GM21529 (cell line): ENCODE measurements around the gene ANO8.
"Not testable (repeated sequence)": the region's sequence is repeated elsewhere in the genome, so short reads cannot be mapped to it uniquely, and the experiment has no call there.

Experiments
- ATAC-seq: cut with Tn5 transposase; IDR thresholded peaks from one replicate; pipeline ENCODE4 v1.9.1; 2021; ENCODE audit not compliant: unreplicated experiment

Gene ANO8, protein sequence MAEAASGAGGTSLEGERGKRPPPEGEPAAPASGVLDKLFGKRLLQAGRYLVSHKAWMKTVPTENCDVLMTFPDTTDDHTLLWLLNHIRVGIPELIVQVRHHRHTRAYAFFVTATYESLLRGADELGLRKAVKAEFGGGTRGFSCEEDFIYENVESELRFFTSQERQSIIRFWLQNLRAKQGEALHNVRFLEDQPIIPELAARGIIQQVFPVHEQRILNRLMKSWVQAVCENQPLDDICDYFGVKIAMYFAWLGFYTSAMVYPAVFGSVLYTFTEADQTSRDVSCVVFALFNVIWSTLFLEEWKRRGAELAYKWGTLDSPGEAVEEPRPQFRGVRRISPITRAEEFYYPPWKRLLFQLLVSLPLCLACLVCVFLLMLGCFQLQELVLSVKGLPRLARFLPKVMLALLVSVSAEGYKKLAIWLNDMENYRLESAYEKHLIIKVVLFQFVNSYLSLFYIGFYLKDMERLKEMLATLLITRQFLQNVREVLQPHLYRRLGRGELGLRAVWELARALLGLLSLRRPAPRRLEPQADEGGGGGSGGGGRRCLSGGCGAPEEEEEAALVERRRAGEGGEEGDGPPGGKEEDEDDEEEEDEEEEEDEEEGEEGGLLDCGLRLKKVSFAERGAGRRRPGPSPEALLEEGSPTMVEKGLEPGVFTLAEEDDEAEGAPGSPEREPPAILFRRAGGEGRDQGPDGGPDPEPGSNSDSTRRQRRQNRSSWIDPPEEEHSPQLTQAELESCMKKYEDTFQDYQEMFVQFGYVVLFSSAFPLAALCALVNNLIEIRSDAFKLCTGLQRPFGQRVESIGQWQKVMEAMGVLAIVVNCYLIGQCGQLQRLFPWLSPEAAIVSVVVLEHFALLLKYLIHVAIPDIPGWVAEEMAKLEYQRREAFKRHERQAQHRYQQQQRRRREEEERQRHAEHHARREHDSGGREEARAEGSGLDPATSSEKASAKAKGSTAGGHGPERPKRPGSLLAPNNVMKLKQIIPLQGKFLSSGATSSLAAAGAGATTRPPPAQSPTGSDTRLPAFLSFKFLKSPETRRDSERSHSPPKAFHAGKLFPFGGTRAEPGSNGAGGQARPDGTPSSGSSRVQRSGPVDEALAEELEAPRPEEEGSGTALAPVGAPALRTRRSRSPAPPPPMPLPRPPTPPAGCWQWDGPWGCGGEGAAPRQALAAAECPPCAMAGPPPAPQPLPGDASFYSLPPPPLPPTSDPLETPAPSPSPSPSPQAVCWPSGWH

DNA sequence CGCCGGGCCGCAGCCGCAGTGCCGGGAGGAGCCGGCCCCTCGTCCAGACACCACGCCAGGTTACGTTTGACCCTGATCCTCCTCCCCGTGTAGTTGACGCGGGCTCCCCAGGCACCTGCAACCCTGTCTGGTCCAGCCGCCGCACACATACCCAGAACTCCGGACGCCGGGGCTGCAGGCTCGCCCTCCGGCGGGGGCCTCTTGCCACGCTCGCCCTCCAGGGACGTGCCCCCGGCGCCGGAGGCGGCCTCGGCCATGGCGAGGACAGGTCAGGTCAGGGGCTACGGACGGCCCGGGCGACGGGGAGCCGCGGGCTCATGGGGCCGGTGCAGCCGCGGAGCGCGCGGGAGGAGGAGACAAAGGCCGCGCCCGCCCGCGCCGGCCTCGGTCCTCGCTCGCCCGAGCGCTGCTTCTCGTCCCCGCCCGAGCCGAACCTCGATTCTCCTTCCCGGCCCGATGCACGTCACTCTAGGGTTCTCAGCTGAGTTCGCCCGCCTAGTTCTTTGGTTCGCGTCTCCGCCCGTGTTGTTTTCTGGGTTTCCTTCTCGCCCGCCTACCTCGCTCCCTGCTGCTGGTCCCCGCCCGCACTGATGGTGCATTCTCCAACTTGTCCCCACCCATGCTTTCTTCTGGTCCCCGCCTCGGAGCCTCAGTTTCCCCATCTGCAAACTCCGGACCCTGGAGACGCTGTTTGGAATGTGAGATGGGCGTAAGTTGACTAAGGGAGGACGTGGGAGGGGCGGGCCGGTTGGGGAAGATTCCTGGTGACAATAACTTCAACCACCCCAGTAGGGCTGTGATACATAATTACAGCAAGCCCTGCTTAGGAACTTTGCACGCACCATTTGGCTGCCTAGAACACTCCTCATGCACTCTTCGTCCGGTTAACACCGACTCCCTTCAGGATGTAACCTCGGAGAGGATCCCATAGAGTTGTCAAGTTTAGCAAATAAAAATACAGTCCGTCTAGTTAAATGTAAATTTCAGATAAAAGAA lies at the start of gene ANO8:
Gene ANO8 (minus strand): TSS at position 442 of the 996 bp plus-strand sequence. CDS start 185 bp downstream, at position 257.
- peak; percentile 48 for ATAC-seq

DNA sequence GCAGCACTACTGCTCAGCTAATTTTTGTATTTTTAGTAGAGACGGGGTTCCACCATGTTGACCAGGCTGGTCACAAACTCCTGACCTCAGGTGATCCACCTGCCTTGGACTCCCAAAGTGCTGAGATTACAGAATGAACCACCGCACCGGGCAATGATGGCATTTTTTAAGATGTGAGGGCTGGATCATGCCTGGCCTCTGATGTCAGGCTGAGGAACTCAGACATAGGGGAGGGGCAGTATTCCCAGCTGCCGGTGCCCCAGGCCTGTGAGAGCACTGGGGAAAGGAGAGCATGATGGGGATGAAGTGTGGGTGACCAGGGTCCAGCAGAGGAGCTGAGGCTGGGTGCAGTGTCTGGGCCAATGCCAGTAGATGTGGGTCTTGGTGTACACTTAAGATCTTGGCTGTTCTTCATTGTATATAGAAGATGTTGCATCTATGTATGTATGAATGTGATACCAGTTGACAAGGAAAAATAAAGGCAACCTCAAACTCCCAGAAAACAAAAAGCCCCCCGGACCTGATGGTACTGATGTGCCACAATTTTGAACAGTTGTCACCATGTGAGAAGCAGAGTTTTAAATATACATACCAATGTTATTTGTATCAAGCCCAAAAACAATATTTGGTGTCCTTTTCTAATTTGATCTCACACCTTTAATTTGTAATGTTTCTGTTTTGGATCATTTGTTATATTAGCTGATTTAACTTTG lies 45.9 kb upstream of the ANO8 start:
- no peak for ATAC-seq

DNA sequence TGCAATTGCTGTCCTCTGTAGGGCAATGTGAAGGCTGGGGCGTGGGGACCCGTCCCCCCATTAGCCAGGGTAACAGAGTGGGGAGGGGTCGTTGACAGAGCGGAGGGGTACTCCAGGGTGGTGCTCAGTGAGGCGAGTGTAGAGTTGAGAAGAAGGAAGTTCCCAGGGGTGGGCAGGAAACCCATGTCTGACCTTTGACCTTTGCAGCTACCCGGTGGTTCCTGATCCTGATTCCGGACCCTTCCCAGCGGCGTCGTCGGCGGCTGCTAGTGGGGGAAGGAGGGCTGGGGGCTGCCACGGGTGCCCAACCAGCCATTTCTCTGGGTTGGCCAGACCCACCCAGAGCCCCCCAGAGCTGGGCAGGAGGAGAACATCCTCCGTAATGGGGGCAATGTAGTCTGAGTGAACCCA lies 44.6 kb upstream of the ANO8 start:
- ATAC-seq: no peak

DNA sequence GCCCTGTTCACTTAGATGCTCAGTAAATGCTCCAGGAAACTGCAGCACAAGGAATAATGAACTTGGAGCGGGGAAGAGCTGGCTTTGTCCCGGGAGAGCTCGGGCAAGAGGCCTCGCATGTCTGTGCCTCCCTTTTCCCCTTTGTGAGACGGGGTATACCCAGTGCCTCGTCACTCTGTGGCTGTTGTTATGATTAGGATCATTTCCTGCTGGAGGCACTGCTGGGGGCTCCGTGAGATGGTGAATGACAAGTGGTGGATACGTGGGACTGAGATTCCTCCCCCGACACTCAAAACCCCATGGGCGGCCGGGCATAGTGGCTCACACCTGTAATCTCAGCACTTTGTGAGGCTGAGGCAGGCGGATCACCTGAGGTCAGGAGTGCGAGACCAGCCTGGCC lies 43.6 kb upstream of the ANO8 start:
- ATAC-seq: no peak

DNA sequence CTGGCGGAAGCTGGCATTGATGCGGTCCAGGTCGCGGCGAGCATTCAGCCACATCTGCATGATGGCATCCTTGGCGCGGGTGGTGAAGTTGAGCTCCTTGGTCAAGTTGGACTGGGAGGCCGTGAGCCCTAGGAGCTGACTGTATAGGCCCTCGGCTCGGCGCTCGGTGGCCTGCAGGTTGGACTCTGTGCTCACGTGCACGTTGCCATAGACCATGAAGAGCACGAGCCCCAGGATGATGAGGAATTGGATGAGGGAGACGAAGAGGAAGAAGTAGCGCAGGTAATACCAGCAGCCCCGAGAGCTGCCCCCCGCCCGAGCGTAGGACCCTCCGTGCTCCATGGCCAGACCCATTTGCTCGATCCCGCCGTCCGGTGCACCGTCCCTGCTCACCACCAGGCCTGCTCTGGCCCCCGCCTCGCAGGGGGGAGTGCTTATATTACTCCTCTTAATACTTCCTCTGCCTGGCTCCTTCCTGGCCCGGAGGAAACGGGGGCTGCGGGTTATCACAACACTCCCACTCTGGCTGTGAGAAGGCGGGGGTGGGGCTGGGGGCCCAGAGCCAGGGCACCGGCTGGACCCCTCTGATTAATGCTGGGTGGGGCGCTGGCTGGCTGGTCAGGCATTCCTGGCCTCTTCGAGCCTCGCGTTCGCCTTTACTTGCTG lies 42.4 kb upstream of the ANO8 start, which contains the start of gene PLVAP:
Gene PLVAP (minus strand): TSS at position 408 of the 666 bp plus-strand sequence. CDS start 54 bp downstream, at position 354.
- ATAC-seq: no peak

DNA sequence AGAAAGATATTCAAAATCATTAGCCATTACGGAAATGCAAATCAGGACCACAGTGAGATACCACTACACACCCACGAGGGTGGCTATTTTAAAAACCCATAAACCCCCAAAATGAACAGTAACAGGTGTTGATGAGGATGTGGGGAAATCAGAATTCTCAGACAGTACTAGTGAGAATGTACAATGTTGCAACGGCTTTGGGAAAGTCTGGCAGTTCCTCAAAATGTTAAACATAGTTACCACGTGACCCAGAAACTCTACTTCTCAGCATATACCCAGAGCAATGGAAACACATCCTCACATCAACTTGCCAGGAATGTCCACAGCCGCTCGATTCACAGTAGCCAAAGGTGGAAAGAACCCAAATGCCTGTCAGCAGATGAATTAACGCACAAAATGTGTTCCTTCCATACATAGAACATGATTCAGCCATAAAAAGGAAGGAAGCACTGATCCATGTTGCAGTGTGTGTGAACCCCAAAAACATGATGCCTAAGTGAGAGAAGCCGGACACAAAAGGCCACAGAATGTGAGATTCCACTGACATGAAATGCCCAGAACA lies 35.5 kb upstream of the ANO8 start:
- ATAC-seq: peak; percentile 83

DNA sequence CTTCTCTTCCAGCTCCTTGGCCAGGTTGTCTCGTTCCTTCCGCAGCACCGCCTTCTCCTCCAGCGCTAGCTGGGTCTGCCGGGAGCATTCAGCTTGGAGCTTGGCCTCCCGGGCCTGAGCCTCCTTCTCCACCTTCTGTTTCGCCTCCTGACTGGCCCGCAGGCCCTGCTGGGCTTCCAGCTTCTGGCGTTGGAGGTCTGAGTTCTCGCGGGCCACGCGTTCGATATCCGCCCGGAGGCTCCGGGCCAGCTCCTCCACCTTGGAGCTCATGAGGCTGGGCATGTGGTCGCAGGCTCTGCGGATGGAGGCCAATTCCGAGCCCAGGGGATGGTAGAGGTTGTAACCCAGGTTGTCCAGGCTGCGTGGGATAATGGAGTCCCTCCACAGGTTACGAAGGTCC lies 30.7 kb upstream of the ANO8 start:
- ATAC-seq: no peak

DNA sequence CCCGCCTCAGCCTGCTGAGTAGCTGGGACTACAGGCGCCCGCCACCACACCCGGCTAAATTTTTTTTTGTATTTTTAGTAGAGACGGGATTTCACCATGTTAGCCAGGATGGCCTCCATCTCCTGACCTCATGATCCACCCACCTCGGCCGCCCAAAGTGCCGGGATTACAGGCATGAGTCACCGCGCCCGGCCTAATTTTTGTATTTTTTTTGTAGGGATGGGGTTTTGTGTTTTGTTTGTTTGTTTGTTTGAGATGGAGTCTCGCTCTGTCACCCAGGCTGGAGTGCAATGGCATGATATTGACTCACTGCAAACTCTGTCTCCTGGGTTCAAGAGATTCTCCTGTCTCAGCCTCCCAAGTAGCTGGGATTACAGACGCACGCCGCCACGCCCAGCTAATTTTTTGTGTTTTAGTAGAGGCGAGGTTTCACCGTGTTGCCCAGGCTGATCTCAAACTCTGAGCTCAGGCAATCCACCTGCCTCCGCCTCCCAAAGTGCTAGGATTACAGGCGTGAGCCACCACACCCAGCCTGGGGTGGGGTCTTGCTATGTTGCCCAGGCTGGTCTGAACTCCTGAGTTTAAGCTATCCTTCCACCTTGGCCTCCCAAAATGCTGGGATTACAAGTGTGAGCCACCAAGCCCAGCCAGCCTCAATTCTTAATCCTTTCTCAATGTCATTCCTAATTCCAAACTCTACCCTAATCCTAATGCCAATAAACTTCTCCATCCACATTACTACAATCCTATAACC lies 29.4 kb upstream of the ANO8 start:
- ATAC-seq: not testable (repeated sequence)

DNA sequence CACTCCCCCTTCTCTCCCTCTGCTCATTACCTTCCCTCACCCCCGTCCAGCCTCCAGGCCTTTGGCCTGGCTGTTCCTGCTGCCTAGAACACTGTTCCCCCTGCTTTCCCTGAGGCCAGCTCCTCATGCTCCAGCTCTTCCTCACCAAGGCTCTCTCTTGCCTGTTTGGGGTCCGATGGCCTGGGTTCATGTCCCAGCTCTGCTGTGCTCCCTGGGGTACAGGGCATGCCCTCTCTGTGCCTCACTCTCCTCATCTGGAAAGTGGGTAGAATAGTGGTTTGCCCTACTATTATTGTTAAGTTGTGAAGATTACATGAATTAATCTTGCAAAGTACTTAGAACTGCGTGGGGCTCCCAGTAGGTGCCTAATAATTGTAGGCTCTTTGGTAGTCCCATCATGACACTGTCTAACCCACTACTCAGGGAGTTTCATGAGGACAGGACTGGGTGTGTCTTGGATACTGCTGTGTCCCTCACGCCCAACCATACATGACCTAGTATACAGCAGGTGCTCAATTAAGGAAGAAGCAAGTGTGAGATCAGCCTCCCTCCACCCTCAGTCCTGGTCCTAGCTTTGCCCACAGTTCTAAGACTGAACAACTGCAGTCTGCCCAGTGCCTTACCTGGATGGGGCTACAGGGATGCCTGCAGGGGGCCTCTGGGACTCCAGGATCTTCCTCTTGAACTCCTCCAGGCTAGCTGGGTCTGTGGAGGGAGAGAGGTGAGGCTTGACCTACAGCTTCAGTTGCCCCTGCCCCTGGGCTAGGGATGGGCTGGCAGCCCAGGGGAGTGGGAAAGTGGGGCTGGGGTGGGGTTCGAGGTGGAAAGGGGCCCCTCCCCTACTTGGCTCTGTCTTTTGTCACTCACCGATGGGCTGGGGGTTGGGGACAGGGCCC lies 25.5 kb upstream of the ANO8 start:
- ATAC-seq: no peak

DNA sequence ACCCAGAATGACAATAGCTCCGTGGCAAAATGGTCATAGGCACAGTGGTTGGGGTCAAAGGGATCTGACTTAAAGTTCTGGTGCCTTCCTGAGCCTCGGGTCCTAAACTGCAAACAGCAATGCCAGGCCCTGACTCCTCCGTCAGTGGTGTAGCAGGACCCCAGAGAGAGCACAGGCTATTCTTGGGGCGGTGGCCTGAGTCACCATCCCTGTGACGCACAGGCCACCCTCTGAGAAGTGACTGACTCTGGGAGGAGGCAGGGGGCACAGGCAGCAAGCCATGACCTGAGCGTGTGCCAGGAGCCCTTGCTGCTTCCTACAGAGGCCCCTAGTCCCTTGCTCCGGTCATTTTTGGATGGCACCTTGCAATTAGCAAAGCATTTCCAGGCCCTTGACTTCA lies 23.7 kb upstream of the ANO8 start:
- no peak for ATAC-seq

DNA sequence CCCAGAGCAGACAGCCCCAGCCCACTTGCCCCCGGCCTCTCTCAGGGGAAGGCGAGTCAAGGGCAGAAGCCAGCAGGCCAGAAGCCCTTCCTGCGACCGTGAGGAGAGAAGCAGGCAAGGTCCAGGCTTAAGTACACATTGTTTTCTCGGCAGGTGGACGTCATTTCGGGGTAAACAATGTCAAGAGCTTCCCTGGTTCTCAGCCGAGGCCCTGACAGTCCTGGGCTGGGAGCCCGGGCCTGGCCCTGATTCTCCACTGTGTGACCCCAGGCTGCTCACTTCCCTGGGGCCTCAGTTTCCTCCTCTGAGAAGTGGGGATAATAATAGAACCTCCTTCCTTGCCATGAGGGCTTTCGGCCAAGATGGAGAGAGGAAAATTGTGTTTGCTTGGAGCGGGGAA lies 23.1 kb upstream of the ANO8 start:
- ATAC-seq: no peak

DNA sequence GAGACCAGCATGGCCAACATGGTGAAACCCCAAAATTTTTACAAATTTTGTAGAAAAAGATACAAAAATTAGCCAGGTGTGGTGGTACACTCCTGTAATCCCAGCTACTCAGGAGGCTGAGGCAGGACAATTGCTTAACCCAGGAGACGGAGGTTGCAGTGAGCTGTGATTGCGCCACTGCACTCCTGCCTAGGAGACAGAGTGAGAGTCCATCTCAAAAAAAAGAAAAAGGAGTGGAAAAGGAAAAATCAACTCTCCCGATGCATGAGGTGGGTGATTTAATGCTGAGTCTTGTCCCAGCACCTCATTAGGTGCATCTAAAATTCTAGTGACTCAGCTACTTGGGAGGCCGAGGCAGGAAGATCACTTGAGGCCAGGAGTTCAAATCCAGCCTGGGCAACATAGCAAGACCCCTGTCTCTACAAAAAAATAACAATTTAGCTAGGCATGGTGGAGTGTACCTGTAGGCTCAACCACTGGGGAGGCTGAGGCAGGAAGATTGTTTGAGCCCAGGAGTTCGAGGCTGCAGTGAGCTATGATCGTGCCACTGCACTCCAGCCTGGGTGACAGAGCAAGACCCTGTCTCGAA lies 22.5 kb upstream of the ANO8 start:
- ATAC-seq: no peak

DNA sequence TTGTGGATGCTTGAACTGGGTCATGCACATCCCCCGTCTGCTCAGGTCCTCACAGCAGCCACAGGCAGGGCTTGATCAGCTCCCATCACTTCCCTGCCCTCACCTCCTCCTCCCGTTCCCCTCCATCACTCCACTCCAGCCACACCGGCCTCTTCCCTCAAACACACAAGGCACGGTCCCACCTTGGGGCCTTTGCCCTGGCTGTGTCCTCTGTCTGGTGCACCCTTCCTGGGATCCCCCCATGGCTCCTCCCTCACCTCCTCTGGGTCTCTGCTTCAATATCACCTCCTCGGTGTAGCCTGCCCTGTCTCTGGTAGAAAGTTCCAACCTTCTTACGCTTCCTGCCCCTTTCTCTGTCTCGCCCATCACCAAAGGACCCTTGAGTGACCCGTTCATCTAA lies 18.7 kb upstream of the ANO8 start:
- no peak for ATAC-seq

DNA sequence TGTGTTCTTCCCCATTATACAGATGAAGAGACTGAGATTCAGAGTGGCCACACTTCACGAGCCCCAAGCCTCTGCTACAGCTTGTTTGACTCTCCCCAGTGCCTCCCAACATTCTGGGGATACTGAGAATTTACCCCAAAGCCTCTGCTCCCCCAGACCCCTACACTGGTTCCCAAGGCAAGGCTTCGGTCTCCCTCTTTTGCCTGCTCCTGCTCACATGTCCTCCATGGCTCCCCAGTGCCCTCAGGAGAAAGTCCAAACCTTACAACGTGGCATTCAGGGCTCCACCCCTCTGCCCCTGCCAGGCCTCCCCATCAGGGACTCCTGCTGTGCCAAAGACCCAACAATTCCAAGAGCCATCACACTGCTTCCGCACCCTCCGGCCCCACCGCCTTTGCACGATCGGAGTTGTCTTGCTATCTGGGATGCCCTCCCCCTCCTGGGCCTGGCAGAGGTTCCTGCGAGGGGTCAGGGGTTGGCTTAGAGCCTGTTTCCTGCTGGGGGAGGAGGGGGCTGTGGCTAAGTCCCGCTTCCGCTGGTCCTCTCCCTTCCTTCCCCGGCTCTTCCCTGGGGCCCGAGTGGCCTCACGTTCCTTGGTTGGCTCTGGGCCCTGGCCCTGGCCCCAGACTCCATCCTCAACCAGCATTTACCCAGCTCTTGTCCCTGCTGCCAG lies 18.1 kb upstream of the ANO8 start:
- no peak for ATAC-seq

DNA sequence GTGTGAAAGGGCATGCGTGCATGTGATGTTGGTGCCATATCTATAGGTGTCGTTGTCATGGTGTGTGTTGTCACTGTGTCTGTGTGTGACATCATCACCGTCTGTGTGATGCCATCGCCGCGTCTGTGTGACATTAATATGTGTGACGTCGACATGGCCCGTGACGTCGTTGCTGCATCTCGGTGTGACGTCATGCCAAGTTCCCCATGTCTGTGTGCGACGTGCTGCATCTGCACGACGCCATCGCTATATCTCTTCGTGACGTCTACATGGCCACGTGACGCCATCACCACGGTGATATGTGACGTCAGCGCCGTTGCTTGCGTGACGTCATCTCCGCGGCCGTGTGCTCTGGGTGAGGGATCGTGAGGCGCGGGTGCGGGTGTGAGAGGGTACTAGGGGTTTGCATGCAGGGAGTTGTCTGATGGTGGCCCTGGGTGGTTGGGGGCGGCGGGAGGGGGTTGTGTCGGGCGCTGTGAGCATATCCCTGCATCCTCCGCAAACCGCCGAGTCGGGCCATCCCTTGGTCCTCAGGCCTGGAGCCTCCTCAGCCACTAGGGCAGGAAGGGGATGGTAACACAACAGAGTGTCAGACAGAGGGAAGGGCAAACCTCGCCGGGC lies 17.3 kb upstream of the ANO8 start:
- ATAC-seq: no peak
